ENCODE results near the gene PCP2.

Gene PCP2

DNA sequence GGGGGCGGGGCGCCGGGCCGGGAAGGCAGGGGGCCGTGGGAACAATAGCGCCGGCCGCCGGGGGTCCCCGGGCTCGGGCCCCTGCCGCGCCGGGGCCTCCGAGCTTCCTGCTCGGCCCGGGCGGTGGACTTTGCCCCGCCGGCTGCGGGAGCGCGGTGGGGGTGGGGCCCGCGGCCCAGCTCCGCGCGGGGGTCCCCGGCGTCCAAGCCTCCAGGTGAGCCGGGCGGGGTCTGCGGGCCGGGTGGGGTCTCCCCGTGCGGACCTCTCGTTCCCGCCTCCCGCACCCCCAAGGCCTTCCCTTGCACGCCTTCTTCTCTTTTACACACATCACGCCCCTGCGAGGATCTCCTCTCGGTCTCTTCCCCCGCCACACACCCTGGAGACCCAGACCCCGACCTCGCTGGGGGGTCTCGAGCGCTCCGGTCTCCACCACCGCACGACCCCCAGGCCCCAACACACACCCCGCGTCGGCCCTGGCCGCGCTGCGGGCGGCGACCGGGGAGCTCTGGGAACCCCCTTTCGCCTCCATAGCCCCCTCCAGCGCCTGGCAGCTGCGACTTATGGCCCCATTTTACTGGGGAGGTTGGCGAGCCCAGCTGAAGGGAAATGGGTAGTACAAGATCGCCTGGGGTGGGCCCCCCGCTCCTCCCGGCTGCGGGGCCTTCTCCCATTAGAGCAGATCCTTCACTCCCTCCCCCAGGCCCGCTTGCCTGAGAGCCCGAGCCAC is 37.1 kb downstream of the PCP2 start:
- no peak for DNase-seq

DNA sequence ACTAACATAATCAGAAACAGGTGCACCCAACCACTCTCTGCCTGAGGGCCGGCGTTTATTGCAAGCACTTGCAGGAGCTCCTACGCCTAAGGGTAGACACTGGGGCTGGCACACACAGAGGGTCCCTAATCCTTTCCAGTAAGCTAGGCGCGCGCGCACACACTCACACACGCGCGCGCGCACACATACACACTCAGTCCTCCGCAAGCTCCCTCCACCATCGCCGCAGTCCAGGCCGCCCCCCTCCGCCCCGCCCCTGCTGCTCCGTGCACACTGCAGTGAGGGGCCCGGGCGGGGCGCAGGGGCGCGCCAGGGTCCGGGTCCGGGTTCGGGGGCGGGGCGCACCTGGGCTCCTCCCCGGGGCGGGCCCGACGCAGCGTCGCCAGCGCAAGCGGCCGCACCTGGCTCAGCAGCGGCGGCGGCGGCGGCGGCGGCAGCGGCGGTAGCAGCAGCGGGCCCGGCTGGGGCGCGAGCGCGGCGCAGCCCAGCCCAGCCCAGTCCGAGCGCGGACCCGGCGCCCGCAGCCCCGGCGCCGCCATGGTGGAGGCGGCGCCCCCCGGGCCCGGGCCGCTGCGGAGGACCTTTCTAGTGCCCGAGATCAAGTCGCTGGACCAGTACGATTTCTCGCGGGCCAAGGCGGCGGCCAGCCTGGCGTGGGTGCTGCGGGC is 37.9 kb downstream of the PCP2 start, which contains the start of gene CAMSAP3:
Gene CAMSAP3 (plus strand): TSS at position 398 of the 668 bp plus-strand sequence. CDS start 140 bp downstream, at position 538.
- peak; percentile 51 for DNase-seq

DNA sequence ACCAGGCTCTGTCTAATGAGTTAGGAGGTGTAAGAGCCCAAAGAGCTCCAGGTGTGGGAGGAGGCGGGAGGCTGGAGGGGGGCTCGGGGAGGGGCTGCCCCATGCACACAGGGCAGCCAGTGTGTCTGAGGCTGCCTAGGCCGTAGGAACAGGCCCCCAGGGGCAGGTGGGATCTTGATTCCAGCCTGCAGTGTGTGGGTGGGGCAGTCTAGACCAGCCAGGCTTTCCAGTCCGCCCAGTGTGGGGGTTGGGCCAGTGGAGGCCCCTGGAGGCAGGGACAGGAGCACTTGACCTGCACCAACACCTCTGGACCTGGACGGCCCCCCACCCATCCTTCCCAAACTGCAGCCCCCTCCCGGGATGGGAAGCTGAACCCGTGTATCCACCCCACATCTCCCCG is 43.3 kb downstream of the PCP2 start:
- DNase-seq: no peak

DNA sequence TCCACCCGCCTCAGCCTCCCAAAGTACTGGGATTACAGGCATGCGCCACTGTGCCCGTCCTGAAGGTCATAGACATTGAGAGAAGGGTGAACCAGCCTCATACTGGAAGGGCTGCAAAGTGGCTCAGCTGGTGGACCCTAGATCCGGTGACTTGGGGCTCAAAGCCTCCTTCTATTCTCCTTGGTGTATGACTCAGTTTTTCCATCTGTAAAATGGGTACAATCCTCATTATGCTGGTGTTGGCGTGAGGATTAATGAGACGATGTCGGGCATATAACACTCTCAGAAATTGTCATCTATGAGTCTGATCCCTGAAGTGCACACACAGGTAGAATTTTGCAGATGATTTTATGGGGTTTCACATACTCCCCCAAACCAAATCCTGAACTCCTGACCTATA is 43.7 kb downstream of the PCP2 start:
- no peak for DNase-seq

DNA sequence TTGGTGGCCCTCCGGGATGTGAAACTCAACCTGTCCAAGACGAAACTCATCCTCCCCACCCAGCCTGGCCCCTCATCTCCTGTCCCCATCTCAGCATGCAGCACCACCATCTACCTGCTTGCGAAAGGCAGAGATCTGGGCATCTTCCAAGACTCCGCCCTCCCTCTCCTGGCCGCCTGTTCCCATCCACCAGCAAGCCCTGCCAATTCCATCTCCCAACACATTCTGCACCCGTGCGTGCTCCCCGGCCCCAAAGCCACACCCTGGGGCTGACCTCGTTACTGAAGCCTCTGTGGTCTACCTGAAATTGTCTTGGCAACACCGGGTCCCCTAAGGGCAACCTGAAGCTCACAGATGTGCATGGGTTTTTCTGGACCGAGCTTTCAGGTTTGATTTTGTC is 51.1 kb downstream of the PCP2 start:
- no peak for DNase-seq
